ENCODE data around the gene NDUFAF2.

GRCh38 chr5:61183538-61183937 is 238.5 kb downstream of the NDUFAF2 start:
- TF ChIP-seq CTCF (IDR thresholded peaks at IDR 0.05) = no peak
- TF ChIP-seq EZH2phosphoT487 (IDR thresholded peaks at IDR 0.05; ENCODE audit: borderline replicate concordance, low read depth) = no peak
- no peak for TF ChIP-seq ZBTB33 (IDR thresholded peaks at IDR 0.05; ENCODE audit: borderline replicate concordance, low read depth)
- no peak for TF ChIP-seq GATA2 (CRISPR knock-in tag; IDR thresholded peaks at IDR 0.05)
- TF ChIP-seq RAD21 (IDR thresholded peaks at IDR 0.05; ENCODE audit: low read length) = no peak
- TF ChIP-seq MXI1 (IDR thresholded peaks at IDR 0.05; ENCODE audit: low read depth, low read length) = no peak
- no peak for TF ChIP-seq GABPA (IDR thresholded peaks at IDR 0.05; ENCODE audit: low read depth)
- no peak for TF ChIP-seq MAX (IDR thresholded peaks at IDR 0.05; ENCODE audit: low read depth)
- no peak for TF ChIP-seq EP300 (IDR thresholded peaks at IDR 0.05; ENCODE audit: borderline replicate concordance in 1 of 2, low read depth in 1 of 2, low read length in 1 of 2)
- no peak for TF ChIP-seq RFX5 (IDR thresholded peaks at IDR 0.05; ENCODE audit: low read length)
- TF ChIP-seq CHD2 (IDR thresholded peaks at IDR 0.05; ENCODE audit: low read length, partially characterized antibody) = no peak

Data from SK-N-SH (cell line).